A549 (cell line): ENCODE measurements around the gene PIK3IP1. TPM values are rescaled to one million over a fixed set of nuclear protein-coding genes. Genes with fewer than 3 reads are reported as not detected.

ENCODE experiments used
- ATAC-seq, 2 experiments: fragments of 200-7000 bp in 1 of 2; fragments of >200 bp in 1 of 2; cut with Nextera tagmentation in 1 of 2; cut with Tn5 transposase in 1 of 2; 3 replicates each; pipeline versions ENCODE4 v1.8.0 to v1.9.1; 2018 to 2020; ENCODE audit warnings: mild to moderate bottlenecking in 1 of 2, moderate library complexity in 1 of 2
- CTCF ChIA-PET: fragments of 300-600 bp; sonication (Branson Sonifier 250); formaldehyde crosslinking; extraction: SDS; loops from one replicate; lab custom pipeline; 2021; ENCODE audit warnings: antibody characterized with exemption, inconsistent platforms; lab: Yijun Ruan, JAX
- POLR2A ChIA-PET: fragments of 350-600 bp; formaldehyde crosslinking; extraction: SDS; loops from one replicate; lab custom pipeline; 2021; ENCODE audit warnings: antibody characterized with exemption, inconsistent platforms; lab: Yijun Ruan, JAX
- DNase-seq, 2 experiments: peaks; one replicate each; pipeline versions ENCODE4 v3.0.0 to v3.0.0-alpha.2; 2011 to 2016; ENCODE audit warnings: low read depth in 1 of 2, low spot score in 1 of 2
- FAIRE-seq: peaks from 2 replicates; lab custom pipeline; 2011; peaks lifted over from hg19 to GRCh38; lab: Jason Lieb, UNC
- H3K27ac ChIP-seq, 2 experiments: fragments of >200 bp; sonication (Bioruptor Twin); formaldehyde crosslinking; 3 replicates each; pipeline ENCODE4 v1.5.1; 2016 to 2017
- H3K4me1 ChIP-seq: fragments of >200 bp; sonication (Bioruptor Twin); formaldehyde crosslinking; 3 replicates; pipeline ENCODE4 v1.6.1; 2016
- H3K4me2 ChIP-seq: fragments of >200 bp; sonication (Bioruptor Twin); formaldehyde crosslinking; 3 replicates; pipeline ENCODE4 v1.6.1; 2016
- H3K4me3 ChIP-seq: fragments of >200 bp; sonication (Bioruptor Twin); formaldehyde crosslinking; 3 replicates; pipeline ENCODE4 v1.5.1; 2016
- H3K9me3 ChIP-seq: fragments of >200 bp; sonication (Bioruptor Twin); formaldehyde crosslinking; 3 replicates; pipeline ENCODE4 v1.6.1; 2016
- CEBPB ChIP-seq, 2 experiments: fragments of >200 bp in 1 of 2; sonication (Bioruptor Twin) in 1 of 2; formaldehyde crosslinking in 1 of 2; IDR thresholded peaks; 2 replicates each; pipeline ENCODE4 v1.6.1; 2012 to 2016
- CHD2 ChIP-seq: fragments of 150-350 bp; IDR thresholded peaks from 2 replicates; pipeline ENCODE4 v1.6.1; 2014; ENCODE audit warnings: low read length; ENCODE audit not compliant: partially characterized antibody
- CHD4 ChIP-seq: fragments of 200-600 bp; sonication (generic); IDR thresholded peaks from 2 replicates; pipeline ENCODE4 v1.6.1; 2016; ENCODE audit warnings: antibody characterized with exemption, mild to moderate bottlenecking, borderline replicate concordance
- EHF ChIP-seq: fragments of 250-450 bp; sonication (Bioruptor Pico); IDR thresholded peaks from 2 replicates; pipeline ENCODE4 v1.5.0; 2020; ENCODE audit warnings: mild to moderate bottlenecking
- EHMT2 ChIP-seq: fragments of 200-600 bp; sonication (generic); IDR thresholded peaks from 2 replicates; pipeline ENCODE4 v1.6.1; 2016; ENCODE audit warnings: antibody characterized with exemption, low read depth, mild to moderate bottlenecking, moderate library complexity
- ESRRA ChIP-seq: fragments of 150-350 bp; IDR thresholded peaks from 2 replicates; pipeline ENCODE4 v1.6.1; 2014; ENCODE audit warnings: mild to moderate bottlenecking, low read length, borderline replicate concordance
- FOXS1 ChIP-seq: fragments of 250-450 bp; sonication (Bioruptor Pico); IDR thresholded peaks from 2 replicates; pipeline ENCODE4 v1.5.0; 2020; ENCODE audit warnings: mild to moderate bottlenecking, moderate library complexity
- HMGXB4 ChIP-seq: fragments of 250-450 bp; sonication (Bioruptor Pico); IDR thresholded peaks from 2 replicates; pipeline ENCODE4 v1.5.0; 2021; ENCODE audit warnings: mild to moderate bottlenecking, moderate library complexity, borderline replicate concordance
- HOXA7 ChIP-seq: fragments of 250-450 bp; sonication (Bioruptor Pico); IDR thresholded peaks from 2 replicates; pipeline ENCODE4 v1.5.0; 2020; ENCODE audit warnings: mild to moderate bottlenecking, moderate library complexity
- HOXB13 ChIP-seq: fragments of 250-450 bp; sonication (Bioruptor Pico); IDR thresholded peaks from 2 replicates; pipeline ENCODE4 v1.5.0; 2020; ENCODE audit warnings: low read depth, mild to moderate bottlenecking, moderate library complexity
- HOXB5 ChIP-seq: fragments of 250-450 bp; sonication (Bioruptor Pico); IDR thresholded peaks from 2 replicates; pipeline ENCODE4 v1.5.0; 2020; ENCODE audit warnings: mild to moderate bottlenecking, moderate library complexity
- JUN ChIP-seq, 2 experiments: fragments of >200 bp; sonication (Bioruptor Twin); formaldehyde crosslinking; IDR thresholded peaks; 2 replicates in 1 of 2; 3 replicates in 1 of 2; pipeline ENCODE4 v1.6.1; 2016 to 2017
- KDM1A ChIP-seq: fragments of 200-600 bp; sonication (generic); IDR thresholded peaks from 2 replicates; pipeline ENCODE4 v1.6.1; 2016; ENCODE audit warnings: low read depth, mild to moderate bottlenecking
- MAFK ChIP-seq: fragments of 450-650 bp; IDR thresholded peaks from 2 replicates; pipeline ENCODE4 v1.6.1; 2014; ENCODE audit not compliant: partially characterized antibody
- MYC ChIP-seq: IDR thresholded peaks from 2 replicates; pipeline ENCODE4 v1.6.1; 2012; ENCODE audit warnings: mild to moderate bottlenecking, inconsistent platforms, low read length, improper control_type of control experiment, borderline replicate concordance
- NPAS2 ChIP-seq: fragments of 250-450 bp; sonication (Bioruptor Pico); IDR thresholded peaks from 2 replicates; pipeline ENCODE4 v1.8.0; 2022; ENCODE audit warnings: mild to moderate bottlenecking, moderate library complexity, borderline replicate concordance
- POLR2A ChIP-seq: IDR thresholded peaks from 2 replicates; pipeline ENCODE4 v1.6.1; 2012; ENCODE audit warnings: mild to moderate bottlenecking, low read length
- RARB ChIP-seq: fragments of 250-450 bp; sonication (Bioruptor Pico); IDR thresholded peaks from 2 replicates; pipeline ENCODE4 v1.8.0; 2021; ENCODE audit warnings: mild to moderate bottlenecking, moderate library complexity
- RNF2 ChIP-seq: fragments of 200-600 bp; sonication (generic); IDR thresholded peaks from 2 replicates; pipeline ENCODE4 v1.6.1; 2016; ENCODE audit warnings: low read depth, mild to moderate bottlenecking, antibody characterized with exemption, moderate library complexity, borderline replicate concordance
- SREBF2 ChIP-seq: fragments of 450-650 bp; IDR thresholded peaks from 2 replicates; pipeline ENCODE4 v1.6.1; 2014; ENCODE audit warnings: mild to moderate bottlenecking, moderate library complexity
- TFCP2L1 ChIP-seq: fragments of 250-450 bp; sonication (Bioruptor Pico); IDR thresholded peaks from 2 replicates; pipeline ENCODE4 v1.5.0; 2021; ENCODE audit warnings: mild to moderate bottlenecking
- TP53 ChIP-seq: fragments of 250-450 bp; sonication (Bioruptor Pico); IDR thresholded peaks from 2 replicates; pipeline ENCODE4 v1.5.0; 2021; ENCODE audit warnings: mild to moderate bottlenecking, moderate library complexity
- ZFP36 ChIP-seq: fragments of 450-650 bp; IDR thresholded peaks from 2 replicates; pipeline ENCODE4 v1.6.1; 2014; ENCODE audit warnings: borderline replicate concordance; ENCODE audit not compliant: partially characterized antibody
- WGBS: methylation state at CpG from one replicate; pipeline ENCODE4 v1.1.6; 2017; ENCODE audit errors: missing lambda C conversion rate; 5-methylcytosine and 5-hydroxymethylcytosine counted together
- polyA plus RNA-seq, 4 experiments: library from polyadenylated mRNA; depleted of rRNA in 3 of 4; stranded (reverse); fragments of >200 nt; fragmentation: RNase III in 1 of 4; extraction: RNeasy Plus Mini Kit Qiagen cat#74134 plus additional on column Dnase treatment in 1 of 4; gene quantifications; 2 replicates in 3 of 4; 3 replicates in 1 of 4; pipeline ENCODE4 v1.2.3, GENCODE V29; 2011 to 2017
- TF ChIP-seq, protein P1 (sequence below): fragments of 450-650 bp; IDR thresholded peaks from 2 replicates; pipeline ENCODE4 v1.6.1; 2014; ENCODE audit warnings: antibody characterized with exemption
- TF ChIP-seq, protein P2 (sequence below): fragments of >200 bp; sonication (Bioruptor Twin); formaldehyde crosslinking; IDR thresholded peaks from 2 replicates; pipeline ENCODE4 v1.6.1; 2016

The PIK3IP1 gene
- polyA plus RNA-seq, 2 of the 4 experiments (the other 2 are of a cell fraction): 0.90 to 1.6 TPM

- H3K4me2 ChIP-seq: no peak overlapping the region
- ATAC-seq (no peak), FAIRE-seq (no peak), DNase-seq (no peak)
- ChIA-PET POLR2A (no interaction called here), CTCF (interaction anchor here (1.3 to 1.7 kb wide), 4 partner anchors 8 to 44 kb away, joined by 4 to 12 read pairs (median 8); partner anchors contain the start of gene PIK3IP1)
- H3K27ac ChIP-seq: no peak overlapping the region
- no peak for TF ChIP-seq ESRRA
- no peak for TF ChIP-seq HMGXB4 (CRISPR knock-in tag)
- no peak for TF ChIP-seq ZFP36
- TF ChIP-seq HOXB13 (CRISPR knock-in tag): no peak
- TF ChIP-seq NPAS2 (CRISPR knock-in tag): no peak
- TF ChIP-seq MAFK: no peak
- TF ChIP-seq TFCP2L1 (CRISPR knock-in tag): no peak
- TF ChIP-seq HOXB5 (CRISPR knock-in tag): no peak
- no peak for TF ChIP-seq SREBF2
- TF ChIP-seq MYC: no peak
- H3K4me3 ChIP-seq: no peak overlapping the region
- WGBS: 60% methylated on average over 3 of the region's 3 CpGs
- peaks cover 5% of the 10 kb centered on the region; the same call in 2 of the 3 replicates for H3K4me1 ChIP-seq
- no peaks in the 10 kb centered on the region for H3K9me3 ChIP-seq
Observed at GRCh38 chr22:31300896-31301295, 8.6 kb upstream of the PIK3IP1 start.

GRCh38 chr22:31295831-31296657, 3.8 kb upstream of the PIK3IP1 start:
- H3K4me1 ChIP-seq: peaks cover 21% of the 10 kb centered on the region
- DNase-seq (no peak), FAIRE-seq (no peak)
- no peak overlapping the region for H3K27ac ChIP-seq
- no peaks in the 10 kb centered on the region for H3K9me3 ChIP-seq
- POLR2A ChIA-PET: no interaction called here
- TF ChIP-seq RARB (CRISPR knock-in tag): no peak
- no peak for TF ChIP-seq HMGXB4 (CRISPR knock-in tag)
- TF ChIP-seq CHD4: no peak
- TF ChIP-seq MYC: no peak
- no peak for TF ChIP-seq EHF
- TF ChIP-seq, protein P1, sequence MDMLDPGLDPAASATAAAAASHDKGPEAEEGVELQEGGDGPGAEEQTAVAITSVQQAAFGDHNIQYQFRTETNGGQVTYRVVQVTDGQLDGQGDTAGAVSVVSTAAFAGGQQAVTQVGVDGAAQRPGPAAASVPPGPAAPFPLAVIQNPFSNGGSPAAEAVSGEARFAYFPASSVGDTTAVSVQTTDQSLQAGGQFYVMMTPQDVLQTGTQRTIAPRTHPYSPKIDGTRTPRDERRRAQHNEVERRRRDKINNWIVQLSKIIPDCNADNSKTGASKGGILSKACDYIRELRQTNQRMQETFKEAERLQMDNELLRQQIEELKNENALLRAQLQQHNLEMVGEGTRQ: no peak
- no peak for TF ChIP-seq RNF2
- no peak for TF ChIP-seq KDM1A
- TF ChIP-seq POLR2A: no peak
- no peak for TF ChIP-seq EHMT2
- no peak for TF ChIP-seq JUN (IDR thresholded peaks at IDR 0.05)
- TF ChIP-seq, protein P2, sequence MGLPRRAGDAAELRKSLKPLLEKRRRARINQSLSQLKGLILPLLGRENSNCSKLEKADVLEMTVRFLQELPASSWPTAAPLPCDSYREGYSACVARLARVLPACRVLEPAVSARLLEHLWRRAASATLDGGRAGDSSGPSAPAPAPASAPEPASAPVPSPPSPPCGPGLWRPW: no peak
- no peak for TF ChIP-seq CEBPB (IDR thresholded peaks at IDR 0.05)
- TF ChIP-seq HOXA7 (CRISPR knock-in tag): no peak
- no peak for TF ChIP-seq CHD2
- TF ChIP-seq FOXS1 (CRISPR knock-in tag): no peak
- no peak for TF ChIP-seq TP53
- TF ChIP-seq, all 56 proteins: peak for 0
- WGBS: 82% methylated on average over 5 of the region's 5 CpGs
- CTCF ChIA-PET: interaction anchor here (0.5 to 1.4 kb wide), 3 partner anchors 18 to 935 kb away, joined by 3 to 9 read pairs (median 5); no protein-coding TSS in a partner anchor
- Histone ChIP-seq H3K4me3 (no peak overlapping the region), H3K4me2 (no peak overlapping the region; the same call in 2 of the 3 replicates)
- ATAC-seq: no peak
